Measurements from ENCODE around the gene ZNF14. TPM values are rescaled to one million over a fixed set of nuclear protein-coding genes. Genes with fewer than 3 reads are reported as not detected.
"Not testable (repeated sequence)": the region's sequence is repeated elsewhere in the genome, so short reads cannot be mapped to it uniquely, and the experiment has no call there.

ZNF14 gene
- total RNA-seq = 1 to 10 TPM; 8.4 TPM

GRCh38 chr19:19732579-19733501 is at the start of gene ZNF14:
Gene ZNF14, minus strand, starts transcription at chr19:19733112. Its CDS starts 154 bp downstream, at chr19:19732958.
- H3K4me3 Mint-ChIP-seq = peak within 1 kb of the TSS; percentile 97
- DNase-seq = peak; percentile 98
- CTCF ChIA-PET = interaction anchor here (0.6 to 1.3 kb wide), 4 partner anchors 10 to 224 kb away, joined by 3 to 5 read pairs (median 4); no protein-coding TSS in a partner anchor
- peaks cover 22% of the 10 kb centered on the region for H3K9me3 Mint-ChIP-seq
- intact Hi-C loops (cut with micrococcal nuclease) = loop anchor here (1.0 to 5.0 kb wide), 9 partner anchors 43 to 319 kb away; partner anchors contain the start of genes ATP13A1, CILP2, ZNF101 and ZNF253
- H3K27ac Mint-ChIP-seq = peak within 1 kb of the TSS; percentile 96
- H3K4me1 Mint-ChIP-seq (ENCODE audit: low read depth) = peaks cover 20% of the 10 kb centered on the region
- H3K27me3 Mint-ChIP-seq (ENCODE audit: low read depth) = no peaks in the 10 kb centered on the region
- peaks cover 44% of the 10 kb centered on the region for H3K36me3 Mint-ChIP-seq (ENCODE audit: low read depth)

GRCh38 chr19:19781791-19782190 is 48.9 kb upstream of the ZNF14 start:
- Mint-ChIP-seq H3K4me1 (ENCODE audit: low read depth) (peaks cover 58% of the 10 kb centered on the region), H3K27ac (peak overlapping the region; percentile 42)
- not testable (repeated sequence) for DNase-seq

GRCh38 chr19:19778666-19779065 is 45.8 kb upstream of the ZNF14 start:
- CTCF ChIA-PET = interaction anchor here (1.1 to 1.4 kb wide), 2 partner anchors 8 to 246 kb away, joined by 3 read pairs; no protein-coding TSS in a partner anchor
- peak overlapping the region; percentile 23 for H3K27ac Mint-ChIP-seq
- no peaks in the 10 kb centered on the region for H3K27me3 Mint-ChIP-seq (ENCODE audit: low read depth)
- H3K4me3 Mint-ChIP-seq = no peak overlapping the region
- peaks cover 45% of the 10 kb centered on the region for H3K36me3 Mint-ChIP-seq (ENCODE audit: low read depth)
- peaks cover 20% of the 10 kb centered on the region for H3K9me3 Mint-ChIP-seq
- H3K4me1 Mint-ChIP-seq (ENCODE audit: low read depth) = peaks cover 56% of the 10 kb centered on the region
- intact Hi-C loops (cut with micrococcal nuclease) = loop anchor here (10.0 kb wide), 1 partner anchor 244 kb away; the partner anchor contains the start of gene CILP2
- DNase-seq = no peak

More at GRCh38 chr19:19781791-19782190, 48.9 kb upstream of the ZNF14 start:
- Mint-ChIP-seq H3K9me3 (peaks cover 26% of the 10 kb centered on the region), H3K36me3 (ENCODE audit: low read depth) (peaks cover 73% of the 10 kb centered on the region)
- H3K27me3 Mint-ChIP-seq (ENCODE audit: low read depth); intact Hi-C loops (cut with micrococcal nuclease); CTCF ChIA-PET; H3K4me3 Mint-ChIP-seq: not testable (repeated sequence)

GRCh38 chr19:19777692-19778091 is 44.8 kb upstream of the ZNF14 start:
- H3K9me3 Mint-ChIP-seq = peaks cover 18% of the 10 kb centered on the region
- CTCF ChIA-PET = interaction anchor here (1.1 to 1.4 kb wide), 2 partner anchors 9 to 245 kb away, joined by 3 read pairs; no protein-coding TSS in a partner anchor
- peak overlapping the region; percentile 6 for H3K27ac Mint-ChIP-seq
- no peak for DNase-seq
- no peaks in the 10 kb centered on the region for H3K27me3 Mint-ChIP-seq (ENCODE audit: low read depth)
- H3K4me3 Mint-ChIP-seq = peak overlapping the region; percentile 90
- H3K4me1 Mint-ChIP-seq (ENCODE audit: low read depth) = peaks cover 52% of the 10 kb centered on the region
- intact Hi-C loops (cut with micrococcal nuclease) = loop anchor here (2.0 to 10.0 kb wide), 3 partner anchors 243 to 461 kb away; partner anchors contain the start of genes CILP2 and ZNF682
- H3K36me3 Mint-ChIP-seq (ENCODE audit: low read depth) = peaks cover 42% of the 10 kb centered on the region

GRCh38 chr19:19776206-19777008 is 43.5 kb upstream of the ZNF14 start:
- DNase-seq = peak; percentile 95
- H3K36me3 Mint-ChIP-seq (ENCODE audit: low read depth) = peaks cover 33% of the 10 kb centered on the region
- peak overlapping the region; percentile 90 for H3K4me3 Mint-ChIP-seq
- peak overlapping the region; percentile 90 for H3K27ac Mint-ChIP-seq
- H3K9me3 Mint-ChIP-seq = peaks cover 10% of the 10 kb centered on the region
- intact Hi-C loops (cut with micrococcal nuclease) = loop anchor here (1.0 to 10.0 kb wide), 11 partner anchors 41 to 462 kb away; partner anchors contain the start of genes ATP13A1, CILP2, MAU2 and SUGP1
- CTCF ChIA-PET = interaction anchor here (0.7 to 1.6 kb wide), 7 partner anchors 12 to 243 kb away, joined by 3 to 7 read pairs (median 4); partner anchors contain the start of genes ZNF506 and ZNF93
- H3K27me3 Mint-ChIP-seq (ENCODE audit: low read depth) = no peaks in the 10 kb centered on the region
- H3K4me1 Mint-ChIP-seq (ENCODE audit: low read depth) = peaks cover 43% of the 10 kb centered on the region

- H3K4me1 Mint-ChIP-seq (ENCODE audit: low read depth) = peaks cover 46% of the 10 kb centered on the region
- H3K27me3 Mint-ChIP-seq (ENCODE audit: low read depth) = no peaks in the 10 kb centered on the region
- H3K9me3 Mint-ChIP-seq = peaks cover 10% of the 10 kb centered on the region
- intact Hi-C loops (cut with micrococcal nuclease) = loop anchor here (1.0 to 10.0 kb wide), 11 partner anchors 41 to 463 kb away; partner anchors contain the start of genes ATP13A1, CILP2, MAU2 and SUGP1
- H3K27ac Mint-ChIP-seq = peak overlapping the region; percentile 90
- peaks cover 28% of the 10 kb centered on the region for H3K36me3 Mint-ChIP-seq (ENCODE audit: low read depth)
- no peak for DNase-seq
- CTCF ChIA-PET = interaction anchor here (0.7 to 1.6 kb wide), 6 partner anchors 13 to 243 kb away, joined by 3 to 7 read pairs (median 4); partner anchors contain the start of genes ZNF506 and ZNF93
- H3K4me3 Mint-ChIP-seq = peak overlapping the region; percentile 90
These were observed 42.9 kb upstream of the ZNF14 start for GRCh38 chr19:19775891-19776205.

- DNase-seq = no peak
- H3K9me3 Mint-ChIP-seq = peaks cover 7% of the 10 kb centered on the region
- CTCF ChIA-PET = interaction anchor here (0.6 kb wide), 1 partner anchor 14 kb away, joined by 4 read pairs; no protein-coding TSS in a partner anchor
- H3K27ac Mint-ChIP-seq = no peak overlapping the region
- H3K4me3 Mint-ChIP-seq = no peak overlapping the region
- H3K36me3 Mint-ChIP-seq (ENCODE audit: low read depth) = peaks cover 20% of the 10 kb centered on the region
- H3K4me1 Mint-ChIP-seq (ENCODE audit: low read depth) = peaks cover 43% of the 10 kb centered on the region
- H3K27me3 Mint-ChIP-seq (ENCODE audit: low read depth) = no peaks in the 10 kb centered on the region
- intact Hi-C loops (cut with micrococcal nuclease) = loop anchor here (10.0 kb wide), 1 partner anchor 240 kb away; the partner anchor contains the start of gene CILP2
These were observed 41.6 kb upstream of the ZNF14 start for GRCh38 chr19:19774354-19775033.

GRCh38 chr19:19771963-19772362 is 39.1 kb upstream of the ZNF14 start:
- intact Hi-C loops (cut with micrococcal nuclease) = loop anchor here (10.0 kb wide), 1 partner anchor 237 kb away; the partner anchor contains the start of gene CILP2
- CTCF ChIA-PET, H3K27ac Mint-ChIP-seq: not testable (repeated sequence)

GRCh38 chr19:19769971-19770370 is 37.1 kb upstream of the ZNF14 start:
- H3K4me3 Mint-ChIP-seq; DNase-seq; H3K27ac Mint-ChIP-seq; H3K9me3 Mint-ChIP-seq; CTCF ChIA-PET; H3K36me3 Mint-ChIP-seq (ENCODE audit: low read depth); H3K27me3 Mint-ChIP-seq (ENCODE audit: low read depth): not testable (repeated sequence)
- intact Hi-C loops (cut with micrococcal nuclease) = loop anchor here (10.0 kb wide), 1 partner anchor 235 kb away; the partner anchor contains the start of gene CILP2
- H3K4me1 Mint-ChIP-seq (ENCODE audit: low read depth) = peaks cover 10% of the 10 kb centered on the region

More at GRCh38 chr19:19771963-19772362, 39.1 kb upstream of the ZNF14 start:
- H3K4me3 Mint-ChIP-seq; DNase-seq; H3K27me3 Mint-ChIP-seq (ENCODE audit: low read depth); H3K9me3 Mint-ChIP-seq; H3K36me3 Mint-ChIP-seq (ENCODE audit: low read depth): not testable (repeated sequence)
- peaks cover 19% of the 10 kb centered on the region for H3K4me1 Mint-ChIP-seq (ENCODE audit: low read depth)

GRCh38 chr19:19758164-19758563 is 25.3 kb upstream of the ZNF14 start:
- H3K4me3 Mint-ChIP-seq = no peak overlapping the region
- H3K9me3 Mint-ChIP-seq = no peaks in the 10 kb centered on the region
- H3K27ac Mint-ChIP-seq = no peak overlapping the region
- CTCF ChIA-PET = no interaction called here
- H3K27me3 Mint-ChIP-seq (ENCODE audit: low read depth) = no peaks in the 10 kb centered on the region
- no peaks in the 10 kb centered on the region for H3K4me1 Mint-ChIP-seq (ENCODE audit: low read depth)
- intact Hi-C loops (cut with micrococcal nuclease) = no loop called here
- H3K36me3 Mint-ChIP-seq (ENCODE audit: low read depth) = peaks cover 4% of the 10 kb centered on the region
- no peak for DNase-seq

GRCh38 chr19:19752760-19753403 is 20.0 kb upstream of the ZNF14 start:
- CTCF ChIA-PET = no interaction called here
- Mint-ChIP-seq H3K36me3 (ENCODE audit: low read depth) (no peaks in the 10 kb centered on the region), H3K9me3 (no peaks in the 10 kb centered on the region), H3K27me3 (ENCODE audit: low read depth) (no peaks in the 10 kb centered on the region), H3K4me3 (no peak overlapping the region), H3K4me1 (ENCODE audit: low read depth) (no peaks in the 10 kb centered on the region), H3K27ac (no peak overlapping the region)
- DNase-seq = no peak
- intact Hi-C loops (cut with micrococcal nuclease) = no loop called here
